Measurements from ENCODE around the gene C20orf144.
"Not testable (repeated sequence)": the region's sequence is repeated elsewhere in the genome, so short reads cannot be mapped to it uniquely, and the experiment has no call there.

- TF ChIP-seq CTCF (conservative IDR thresholded peaks at IDR 0.05; ENCODE audit: low read depth in 2 of 2); POLR2AphosphoS5 (IDR thresholded peaks at IDR 0.05; ENCODE audit: low read depth); CREB1 (CRISPR knock-in tag; IDR thresholded peaks at IDR 0.05; ENCODE audit: low read depth); EZH2phosphoT487 (IDR thresholded peaks at IDR 0.05; ENCODE audit: unreplicated experiment); EZH2 (IDR thresholded peaks at IDR 0.05; ENCODE audit: low read depth, unreplicated experiment); REST (IDR thresholded peaks at IDR 0.05; ENCODE audit: unreplicated experiment); ZNF331 (CRISPR knock-in tag; IDR thresholded peaks at IDR 0.05; ENCODE audit: low read depth); JUNB (IDR thresholded peaks at IDR 0.05; ENCODE audit: unreplicated experiment); ZNF462 (CRISPR knock-in tag; IDR thresholded peaks at IDR 0.05); ETS1 (IDR thresholded peaks at IDR 0.05); STAT1 (IDR thresholded peaks at IDR 0.05; ENCODE audit: unreplicated experiment); ZNF114 (CRISPR knock-in tag; IDR thresholded peaks at IDR 0.05): not testable (repeated sequence)
These were observed 38.7 kb downstream of the C20orf144 start for GRCh38 chr20:33700696-33701441.
